ENCODE results near the gene SH2D2A.

DNA sequence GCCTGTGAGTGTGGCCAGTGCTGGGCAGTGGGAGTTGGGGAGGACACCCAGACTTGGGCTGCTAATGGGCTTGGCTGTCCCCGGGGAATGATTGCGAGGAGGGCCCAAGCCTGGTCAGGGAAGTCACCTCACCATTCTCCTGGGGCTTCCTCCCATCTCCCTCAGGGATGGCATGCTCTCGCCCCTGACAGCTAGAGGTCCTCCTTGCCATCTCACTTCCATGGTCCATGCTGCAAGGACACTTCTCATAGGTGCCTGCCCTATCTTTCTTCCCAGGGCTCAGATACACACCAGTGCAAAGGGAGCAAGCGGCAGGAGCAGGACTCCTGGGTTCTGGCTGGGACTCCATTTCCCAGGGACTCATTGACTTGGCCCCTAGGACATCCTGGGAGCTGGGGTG is 48.1 kb upstream of the SH2D2A start:
- TF ChIP-seq EP300 (IDR thresholded peaks at IDR 0.05) (no peak), POLR2A (IDR thresholded peaks at IDR 0.05) (no peak)
- TF ChIP-seq, protein P1, sequence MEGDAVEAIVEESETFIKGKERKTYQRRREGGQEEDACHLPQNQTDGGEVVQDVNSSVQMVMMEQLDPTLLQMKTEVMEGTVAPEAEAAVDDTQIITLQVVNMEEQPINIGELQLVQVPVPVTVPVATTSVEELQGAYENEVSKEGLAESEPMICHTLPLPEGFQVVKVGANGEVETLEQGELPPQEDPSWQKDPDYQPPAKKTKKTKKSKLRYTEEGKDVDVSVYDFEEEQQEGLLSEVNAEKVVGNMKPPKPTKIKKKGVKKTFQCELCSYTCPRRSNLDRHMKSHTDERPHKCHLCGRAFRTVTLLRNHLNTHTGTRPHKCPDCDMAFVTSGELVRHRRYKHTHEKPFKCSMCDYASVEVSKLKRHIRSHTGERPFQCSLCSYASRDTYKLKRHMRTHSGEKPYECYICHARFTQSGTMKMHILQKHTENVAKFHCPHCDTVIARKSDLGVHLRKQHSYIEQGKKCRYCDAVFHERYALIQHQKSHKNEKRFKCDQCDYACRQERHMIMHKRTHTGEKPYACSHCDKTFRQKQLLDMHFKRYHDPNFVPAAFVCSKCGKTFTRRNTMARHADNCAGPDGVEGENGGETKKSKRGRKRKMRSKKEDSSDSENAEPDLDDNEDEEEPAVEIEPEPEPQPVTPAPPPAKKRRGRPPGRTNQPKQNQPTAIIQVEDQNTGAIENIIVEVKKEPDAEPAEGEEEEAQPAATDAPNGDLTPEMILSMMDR (IDR thresholded peaks at IDR 0.05) = no peak
